ENCODE results near the gene H2BK1.

The H2BK1 gene

DNA sequence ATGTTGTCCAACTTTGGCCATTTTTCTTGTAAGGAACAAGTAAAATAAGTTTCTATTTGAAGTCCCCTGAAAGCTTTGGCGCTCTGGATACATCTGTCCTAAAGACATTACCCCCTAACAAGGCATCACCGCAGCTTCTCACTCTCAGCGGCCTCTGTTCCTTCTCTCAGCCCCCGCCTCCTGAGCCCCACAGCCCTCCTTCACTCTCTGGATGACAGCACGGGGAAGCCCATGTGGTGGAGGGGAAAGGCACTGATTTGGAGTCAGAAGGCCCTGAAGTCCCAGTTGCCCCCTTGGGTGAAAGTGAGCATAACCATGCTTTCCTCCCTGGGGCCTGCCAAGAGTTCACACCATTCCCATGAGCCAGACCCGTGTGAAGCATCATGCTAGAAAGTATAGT lies 4.6 kb downstream of the H2BK1 start:
- no peak for DNase-seq (ENCODE audit: low read depth in 2 of 3, low spot score in 2 of 3)

DNA sequence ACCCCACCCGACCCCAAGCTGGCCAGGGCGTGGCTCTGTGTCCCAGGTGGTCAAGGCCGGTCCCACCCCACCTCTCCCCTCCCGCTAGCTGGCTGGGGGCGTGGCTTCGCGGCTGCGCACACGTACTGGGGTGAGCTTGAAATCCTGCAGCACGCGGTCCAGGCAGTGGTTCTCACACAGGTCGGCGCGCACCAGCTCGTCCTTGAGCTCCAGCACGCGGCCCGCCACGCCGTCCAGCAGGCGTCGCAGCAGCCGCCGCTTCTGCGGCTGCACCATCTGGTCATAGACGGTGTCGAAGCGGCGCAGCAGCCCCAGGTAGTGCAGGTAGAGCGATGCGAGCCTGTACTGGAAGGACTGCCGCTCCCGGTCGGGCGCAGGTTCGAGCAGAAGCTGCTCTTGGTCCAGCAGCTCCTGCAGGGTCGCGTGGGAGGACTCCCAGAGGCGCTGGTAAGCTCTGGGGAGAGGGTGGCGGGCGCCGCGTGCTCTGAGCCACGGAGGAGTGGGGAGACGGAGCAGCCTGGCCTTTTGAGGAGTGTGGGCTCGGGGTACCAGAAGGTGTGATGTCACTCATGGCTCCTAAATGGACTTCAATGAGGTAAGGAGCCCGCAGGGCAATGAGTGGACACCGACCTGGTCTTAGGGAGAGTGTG lies 5.8 kb downstream of the H2BK1 start:
- no peak for DNase-seq (ENCODE audit: low read depth in 2 of 3, low spot score in 2 of 3)

DNA sequence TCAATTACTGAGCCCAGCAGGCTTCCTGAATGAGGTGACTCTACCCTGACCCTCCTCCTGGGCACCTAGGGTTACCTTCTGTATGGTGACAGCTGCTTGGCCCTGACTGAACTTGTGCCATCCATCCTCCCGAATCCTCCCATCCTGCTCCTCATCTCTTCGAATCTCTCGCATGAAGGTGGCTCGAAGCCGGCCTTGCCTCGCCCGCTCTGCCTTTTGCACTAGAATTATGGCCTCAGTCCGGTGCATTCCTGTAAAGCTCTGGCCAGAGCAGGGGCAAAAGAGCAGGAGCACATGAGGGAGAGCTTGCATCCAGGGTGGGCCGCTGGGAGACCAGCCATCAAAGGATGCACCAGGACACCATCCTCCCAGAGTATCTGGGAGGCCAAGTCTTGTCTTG lies 7.5 kb downstream of the H2BK1 start:
- no peak for DNase-seq (ENCODE audit: low read depth in 2 of 3, low spot score in 2 of 3)

DNA sequence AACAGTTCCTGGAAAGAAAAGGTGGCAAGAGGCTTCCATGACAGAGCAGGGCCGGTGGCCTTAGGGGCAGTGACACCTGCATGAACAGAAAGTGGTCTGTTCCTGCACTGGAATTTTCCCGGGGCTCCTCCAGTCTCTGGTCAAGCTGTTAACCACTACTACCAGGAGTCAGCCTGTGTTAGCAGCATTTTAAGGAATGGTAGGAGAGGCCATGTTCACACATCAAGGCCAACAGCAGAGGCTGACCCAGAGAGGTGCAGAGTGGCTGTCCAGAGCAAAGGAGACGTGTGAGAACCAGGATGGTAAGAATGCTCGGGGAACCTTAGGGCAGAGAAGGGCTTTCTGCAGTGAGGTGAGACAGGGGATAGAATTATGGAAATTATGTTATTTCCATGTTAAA lies 8.5 kb downstream of the H2BK1 start:
- DNase-seq (ENCODE audit: low read depth in 2 of 3, low spot score in 2 of 3) = no peak

DNA sequence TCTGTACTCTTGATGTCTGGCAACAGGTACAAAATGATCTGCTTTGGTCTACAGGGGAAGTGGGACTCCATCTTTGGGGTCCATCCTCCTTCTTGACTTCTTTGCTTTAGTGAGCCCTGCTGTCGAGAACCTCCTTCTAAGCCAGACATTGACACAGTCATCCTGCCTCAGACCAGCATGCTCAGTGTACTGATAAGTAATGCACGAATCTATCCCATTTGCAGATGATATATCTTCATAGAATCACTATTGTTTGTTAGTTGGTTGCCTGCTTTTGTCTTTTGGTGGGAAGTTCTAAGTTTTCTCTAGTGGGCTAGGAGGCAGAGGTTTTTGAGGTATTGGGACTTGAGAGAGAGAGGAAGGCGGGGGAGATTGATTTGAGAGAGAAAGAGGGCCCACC lies 8.9 kb downstream of the H2BK1 start:
- no peak for DNase-seq (ENCODE audit: low read depth in 2 of 3, low spot score in 2 of 3)

DNA sequence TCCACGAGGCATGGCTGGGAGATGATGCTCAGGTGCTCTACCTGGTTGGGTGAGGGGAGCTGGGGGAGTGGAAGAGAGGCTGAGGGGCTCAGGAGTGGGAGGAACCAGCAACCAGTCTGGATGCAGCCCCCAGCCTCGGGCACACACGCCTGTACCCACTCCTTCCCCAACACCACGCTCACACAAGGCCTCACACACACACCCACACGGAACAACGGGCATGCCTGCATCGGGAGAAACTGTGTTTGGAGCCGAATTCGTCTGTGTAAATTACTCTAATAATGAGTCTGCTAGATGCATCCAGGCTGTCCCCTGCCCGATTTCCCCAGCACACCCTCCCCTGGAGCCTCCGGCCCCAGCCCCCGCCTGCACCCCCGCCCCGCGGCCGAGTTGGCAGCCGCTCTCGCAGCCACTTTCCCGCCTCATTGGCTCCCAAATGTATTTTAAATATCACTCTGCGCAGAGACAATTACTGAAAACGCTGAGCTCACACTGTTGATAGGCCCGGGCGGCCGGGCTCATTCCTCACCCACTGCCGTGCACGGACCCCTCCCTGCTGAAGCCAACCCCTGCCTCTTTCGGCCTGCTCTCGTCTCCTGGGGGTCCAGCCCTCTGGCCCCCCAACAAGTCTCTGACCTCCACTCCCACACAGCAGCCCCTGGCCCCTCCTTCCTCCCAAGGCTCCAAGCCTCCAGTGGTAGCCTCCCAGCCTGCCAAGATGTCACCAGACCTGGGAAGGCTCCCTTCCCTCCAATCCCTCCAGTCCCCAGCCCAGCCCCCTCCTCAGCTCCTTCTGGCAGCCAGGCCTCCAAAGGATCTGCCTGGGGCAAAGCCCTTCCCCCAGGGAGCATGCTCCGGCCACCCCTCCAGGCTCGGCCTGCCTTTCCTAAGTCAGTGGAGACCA lies 11.1 kb downstream of the H2BK1 start:
- no peak for DNase-seq (ENCODE audit: low read depth in 2 of 3, low spot score in 2 of 3)

DNA sequence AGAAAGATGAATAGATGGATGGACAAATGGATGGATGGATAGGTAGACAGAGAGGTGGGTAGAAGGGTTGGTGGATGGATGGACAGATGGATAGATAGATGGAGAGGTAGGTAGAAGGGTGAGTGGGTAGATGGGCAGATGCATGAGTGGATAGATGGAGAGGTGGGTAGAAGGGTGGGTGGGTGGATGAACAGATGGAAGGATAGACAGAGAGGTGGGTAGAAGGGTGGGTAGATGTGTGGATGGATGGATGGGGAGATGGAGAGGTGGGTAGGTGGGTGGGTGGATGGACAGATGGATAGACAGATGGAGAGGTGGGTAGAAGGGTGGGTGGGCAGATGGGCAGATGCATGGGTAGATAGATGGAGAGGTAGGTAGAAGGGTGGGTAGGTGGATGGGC lies 12.4 kb downstream of the H2BK1 start:
- DNase-seq (ENCODE audit: low read depth in 2 of 3, low spot score in 2 of 3) = no peak

DNA sequence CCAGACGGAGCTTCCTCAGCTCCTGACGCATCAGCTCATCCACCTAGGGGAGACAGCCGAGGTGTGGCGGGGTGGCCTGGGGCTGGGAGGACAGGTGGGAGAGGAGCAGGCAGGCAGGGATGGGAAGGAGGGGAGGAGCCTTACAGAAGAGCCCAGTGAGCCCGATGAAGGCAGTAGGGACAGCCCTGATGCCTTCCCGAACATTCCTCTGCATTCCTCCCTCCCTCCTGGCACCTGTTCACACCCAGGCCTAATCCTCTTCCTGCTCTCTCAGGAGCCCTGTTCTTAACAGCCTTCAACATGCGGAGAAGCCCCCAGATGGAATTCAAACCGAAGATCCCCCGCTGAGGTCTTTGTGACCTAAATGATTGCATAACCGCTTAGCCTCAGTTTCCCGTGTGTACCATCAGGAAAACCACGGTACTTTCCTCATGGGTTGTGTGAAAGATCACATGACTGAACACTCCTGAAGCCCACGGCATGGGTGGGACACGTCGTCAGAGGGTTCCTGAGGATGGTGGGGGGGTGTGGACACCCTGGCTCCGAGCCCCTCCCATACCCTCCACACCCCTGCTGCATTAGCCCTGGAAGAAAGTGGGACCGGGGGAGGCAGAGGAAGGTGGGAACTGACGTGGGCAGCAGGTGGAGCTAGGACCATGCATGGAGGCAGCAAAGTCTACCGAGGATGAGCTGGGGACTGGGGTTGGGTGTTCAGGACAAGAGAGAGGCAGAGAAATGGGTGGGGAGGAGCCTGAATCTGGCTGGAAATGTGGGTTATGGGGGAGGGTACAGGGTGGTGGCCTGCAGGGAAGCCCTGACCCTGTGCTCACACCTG lies 14.5 kb downstream of the H2BK1 start:
- DNase-seq (ENCODE audit: low read depth in 2 of 3, low spot score in 2 of 3) = no peak

DNA sequence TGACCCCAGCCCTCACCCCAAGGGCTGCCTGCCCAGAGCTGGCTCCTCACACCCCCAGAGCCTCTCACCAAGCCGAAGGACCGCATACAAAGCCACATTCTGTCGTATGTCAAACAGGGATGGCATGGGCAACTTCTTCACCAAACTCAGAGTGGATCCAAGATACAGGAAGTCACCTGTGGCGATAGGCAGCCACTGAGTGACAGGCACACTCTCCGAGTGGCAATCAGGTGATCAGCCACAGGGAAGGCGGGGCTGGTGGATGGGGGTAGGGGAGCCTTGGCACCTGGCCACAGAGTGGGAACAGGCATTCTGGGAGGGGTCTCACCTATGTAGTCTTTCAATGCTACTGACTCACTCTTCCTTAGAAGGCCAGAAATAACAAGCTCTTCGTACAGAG lies 16.1 kb downstream of the H2BK1 start:
- DNase-seq (ENCODE audit: low read depth in 2 of 3, low spot score in 2 of 3) = no peak

DNA sequence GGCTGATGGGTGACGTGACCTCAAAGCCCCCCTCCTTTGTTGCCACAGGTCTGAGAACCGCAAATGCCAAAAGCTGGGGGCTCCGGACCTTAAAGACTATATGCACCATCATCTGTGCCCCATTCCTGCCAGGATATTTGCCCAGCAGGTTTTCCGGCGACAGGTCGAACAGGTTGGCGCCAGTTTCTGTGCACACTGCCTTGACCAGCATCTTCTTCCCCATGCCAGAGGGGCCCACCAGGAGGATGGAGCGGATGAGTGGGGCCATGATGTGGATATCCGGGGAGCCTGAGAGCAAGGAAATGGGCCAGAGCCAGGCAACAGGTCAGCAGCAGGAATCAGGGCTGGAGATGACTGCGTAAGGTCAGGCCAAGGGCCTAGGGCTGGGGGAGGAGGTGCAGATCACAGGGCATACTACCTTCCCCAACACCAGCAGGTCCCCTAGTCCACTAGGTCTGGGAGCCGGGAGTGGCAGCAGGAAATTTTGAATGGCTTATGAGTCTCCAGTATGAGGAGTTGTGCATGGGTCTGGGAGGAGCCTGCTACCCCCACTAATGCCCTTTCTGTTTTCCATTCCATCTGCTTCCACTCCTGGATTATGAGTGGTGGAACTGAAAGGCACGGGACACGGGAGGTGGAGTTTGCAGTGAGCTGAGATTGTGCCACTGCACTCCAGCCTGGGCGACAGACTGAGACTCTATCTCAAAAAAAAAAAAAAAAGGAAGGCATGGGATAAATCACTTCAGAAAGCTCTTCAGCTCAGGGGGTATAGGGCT lies 16.9 kb downstream of the H2BK1 start:
- DNase-seq (ENCODE audit: low read depth in 2 of 3, low spot score in 2 of 3) = no peak

DNA sequence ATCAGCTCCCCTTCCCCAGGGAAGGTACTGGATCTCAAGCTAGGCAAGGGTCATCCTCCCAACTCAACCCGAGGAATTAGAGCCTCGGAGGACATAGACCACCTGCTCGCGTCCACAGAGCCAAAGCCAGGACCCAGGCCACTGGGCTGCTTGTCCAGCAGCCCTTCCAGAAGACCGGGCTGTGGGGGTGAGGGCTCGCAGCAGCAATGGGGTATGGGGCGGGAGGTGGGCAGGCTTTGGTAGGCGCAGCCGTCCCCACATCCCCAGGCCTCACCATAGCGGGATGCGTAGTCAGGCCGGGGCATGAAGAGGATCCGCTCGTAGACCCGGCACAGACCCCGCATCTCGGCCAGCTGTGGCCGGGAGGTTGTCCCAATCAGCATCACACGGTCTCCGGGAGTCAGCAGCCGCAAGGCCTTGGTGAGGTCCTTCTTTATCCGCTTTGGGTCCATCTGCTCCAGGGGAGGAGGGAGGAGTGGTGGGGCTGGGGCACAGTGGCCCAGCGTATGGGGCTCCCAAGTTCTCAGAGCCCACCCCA lies 18.2 kb downstream of the H2BK1 start:
- DNase-seq (ENCODE audit: low read depth in 2 of 3, low spot score in 2 of 3) = no peak

DNA sequence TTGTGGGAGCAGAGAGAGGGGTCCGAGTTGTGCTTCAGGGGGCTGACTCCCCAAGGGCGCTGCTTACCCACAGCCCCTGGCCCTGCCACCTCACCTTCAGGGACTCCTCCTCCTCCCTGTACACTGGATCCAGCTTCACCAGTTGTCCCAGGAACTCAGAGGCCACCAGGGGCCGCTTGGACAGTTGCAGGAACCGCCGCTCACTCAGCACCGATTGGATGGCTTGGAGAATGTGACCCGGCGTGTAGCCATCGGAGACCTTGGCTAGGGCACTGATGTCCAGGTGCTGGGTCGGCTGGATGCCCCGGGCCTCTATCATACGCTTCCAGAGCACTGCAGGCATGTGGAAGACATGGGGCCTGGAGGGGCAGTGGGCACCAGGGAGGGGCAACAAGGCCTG lies 18.7 kb downstream of the H2BK1 start:
- no peak for DNase-seq (ENCODE audit: low read depth in 2 of 3, low spot score in 2 of 3)

DNA sequence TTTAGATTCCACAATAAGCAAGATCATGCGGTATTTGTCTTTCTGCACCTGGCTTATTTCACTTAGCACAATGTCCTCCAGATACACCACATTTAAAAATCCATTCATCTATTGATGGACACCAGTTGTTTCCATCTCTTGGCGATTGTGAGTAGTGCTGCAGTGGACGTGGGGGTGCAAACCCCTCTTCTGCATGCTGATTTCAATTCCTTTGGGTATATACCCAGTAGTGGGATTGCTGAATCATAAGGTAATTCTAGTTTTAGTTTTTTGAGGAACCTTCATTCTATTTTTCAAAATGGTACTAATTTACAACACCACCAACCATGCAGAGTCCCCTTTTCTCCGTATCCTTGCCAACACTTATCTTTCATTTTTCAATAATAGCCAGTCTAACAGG lies 21.2 kb downstream of the H2BK1 start:
- no peak for DNase-seq (ENCODE audit: low read depth in 2 of 3, low spot score in 2 of 3)

DNA sequence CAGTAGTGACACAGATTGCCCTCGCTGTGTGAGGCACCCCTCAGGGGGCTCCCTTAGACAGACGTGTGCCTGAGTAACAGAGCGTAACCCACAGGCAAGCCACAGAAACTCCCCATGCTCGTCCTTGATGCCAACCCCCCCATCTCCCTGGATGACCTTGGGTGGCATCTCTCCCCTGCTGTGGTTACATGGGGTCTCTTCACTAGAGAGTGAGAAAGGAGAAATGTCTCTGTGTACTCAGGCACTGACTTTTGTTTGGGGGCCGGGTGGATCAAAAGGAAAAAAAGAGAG lies 22.1 kb downstream of the H2BK1 start:
- no peak for DNase-seq (ENCODE audit: low read depth in 2 of 3, low spot score in 2 of 3)

DNA sequence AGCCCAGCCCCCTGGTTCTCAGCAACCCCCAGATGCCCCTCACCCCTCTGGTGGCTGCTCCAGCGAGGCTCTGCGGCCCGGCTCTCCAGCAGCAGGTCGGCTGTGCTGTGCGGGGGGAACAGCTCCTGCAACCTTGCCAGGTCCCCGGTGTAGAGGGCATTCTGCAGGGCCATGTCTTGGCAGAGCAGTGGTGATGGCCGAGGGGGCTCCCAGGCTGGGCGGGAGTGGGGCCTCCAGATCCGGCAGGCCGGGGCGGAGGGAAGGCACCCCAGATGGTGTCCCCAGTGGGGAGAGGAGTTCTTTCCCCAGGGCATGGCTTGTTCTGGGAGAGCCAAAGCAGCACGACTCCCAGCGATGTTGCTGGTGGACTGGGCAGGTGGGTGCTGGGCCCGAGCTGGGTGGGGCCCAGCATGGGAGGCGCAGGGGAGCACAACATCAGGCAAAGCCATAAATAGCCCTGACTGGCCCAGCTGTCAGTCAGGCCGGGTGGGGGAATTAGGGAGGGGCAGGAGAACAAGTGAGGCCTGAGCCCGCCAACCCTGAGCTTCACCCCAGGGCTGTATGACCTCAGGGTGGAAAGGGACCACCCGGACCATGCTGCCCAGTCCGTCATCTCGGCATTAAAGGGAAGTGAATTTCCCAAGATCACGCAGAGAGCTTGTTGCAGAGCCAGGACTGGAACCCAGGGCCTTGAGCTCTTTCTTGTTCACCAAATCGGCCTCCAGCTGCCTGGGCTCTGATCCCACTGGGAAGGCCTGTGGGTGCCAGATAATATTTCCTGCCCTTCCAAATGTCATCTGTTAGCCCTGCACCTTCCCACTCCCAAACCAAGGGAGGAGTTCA lies 22.7 kb downstream of the H2BK1 start:
- no peak for DNase-seq (ENCODE audit: low read depth in 2 of 3, low spot score in 2 of 3)

DNA sequence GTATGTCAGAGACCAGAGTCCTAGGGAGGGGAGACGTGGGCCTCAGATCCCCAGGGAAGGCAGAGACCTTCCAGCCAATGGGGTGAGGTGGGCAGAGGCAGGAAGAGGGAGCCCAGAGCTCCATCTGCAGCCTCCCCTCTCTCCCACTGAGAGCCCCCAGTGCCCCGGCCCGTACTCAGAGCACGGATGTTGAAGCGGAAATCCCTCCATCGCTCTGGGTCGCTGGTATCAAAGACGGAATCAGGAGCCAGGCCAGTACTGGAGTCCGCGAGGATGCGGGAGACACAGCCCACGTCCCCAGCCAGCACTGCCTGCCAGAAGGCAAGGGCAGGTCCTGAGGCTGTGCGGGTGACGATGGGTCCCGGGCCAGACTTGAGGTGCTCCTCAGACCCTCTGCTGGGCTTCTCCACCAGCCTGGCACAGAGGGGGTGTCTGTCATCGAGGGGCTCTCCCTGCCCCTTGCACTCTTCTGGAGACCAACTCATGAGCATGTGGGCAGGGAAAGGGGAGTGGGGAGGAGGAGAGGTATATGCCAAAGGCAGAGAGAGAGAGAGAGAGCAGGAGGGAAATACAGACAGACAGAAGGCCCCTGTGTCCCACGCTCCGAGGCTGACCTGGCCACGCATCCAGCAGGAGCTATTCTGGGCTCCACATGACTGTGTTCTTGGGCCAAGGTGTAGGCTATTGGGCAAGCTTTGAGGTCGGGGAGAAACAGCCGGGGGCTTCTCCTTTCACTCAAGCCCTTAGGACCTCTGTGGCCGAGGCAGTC lies 23.5 kb downstream of the H2BK1 start, which contains the start of gene ASB10:
TSS of gene ASB10 (minus strand) at position 611 of the 769 bp plus-strand sequence. CDS start at position 491, 120 bp downstream.
- DNase-seq (ENCODE audit: low read depth in 2 of 3, low spot score in 2 of 3) = no peak

DNA sequence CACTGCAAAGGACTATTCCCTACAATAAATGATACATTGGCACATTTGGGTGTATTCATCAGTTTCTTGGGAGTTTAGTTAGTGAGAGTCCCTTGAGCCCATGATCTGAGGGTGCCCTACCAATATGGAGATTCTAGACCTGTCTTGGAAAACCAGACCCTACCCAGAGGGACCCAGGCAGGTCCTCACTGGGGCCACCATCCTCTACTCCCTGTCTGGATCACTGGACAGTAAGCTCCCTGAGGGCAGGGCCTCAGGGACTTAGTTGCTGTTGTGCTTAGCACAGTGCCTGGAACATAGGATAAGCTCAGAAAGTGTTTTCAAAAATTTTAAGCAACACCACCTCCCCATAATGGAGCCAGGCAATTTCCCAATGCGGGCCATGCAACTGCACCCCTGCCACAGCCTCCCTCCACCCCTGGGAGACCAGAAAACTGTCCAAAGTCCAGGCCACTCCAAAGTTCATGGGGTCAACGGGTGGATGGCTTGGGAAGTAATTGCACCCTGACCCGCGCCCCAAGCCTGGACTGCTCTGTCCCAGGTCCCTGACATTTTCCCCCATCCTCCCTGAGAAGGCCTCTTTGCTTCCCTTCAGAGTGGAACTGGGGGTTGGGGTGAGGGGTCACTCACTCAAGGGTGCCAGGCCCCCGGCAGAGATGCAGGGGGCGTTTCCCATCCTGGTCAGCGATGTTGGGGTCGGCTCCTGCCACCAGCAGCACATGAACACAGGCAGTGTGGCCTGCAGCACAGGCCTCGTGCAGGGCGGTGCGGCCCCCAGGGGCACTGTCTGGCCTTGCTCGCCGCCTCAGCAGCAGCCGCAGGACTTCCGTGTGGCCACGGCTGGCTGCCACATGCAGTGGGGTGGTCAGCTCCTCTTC lies 24.3 kb downstream of the H2BK1 start:
- DNase-seq (ENCODE audit: low read depth in 2 of 3, low spot score in 2 of 3) = no peak

DNA sequence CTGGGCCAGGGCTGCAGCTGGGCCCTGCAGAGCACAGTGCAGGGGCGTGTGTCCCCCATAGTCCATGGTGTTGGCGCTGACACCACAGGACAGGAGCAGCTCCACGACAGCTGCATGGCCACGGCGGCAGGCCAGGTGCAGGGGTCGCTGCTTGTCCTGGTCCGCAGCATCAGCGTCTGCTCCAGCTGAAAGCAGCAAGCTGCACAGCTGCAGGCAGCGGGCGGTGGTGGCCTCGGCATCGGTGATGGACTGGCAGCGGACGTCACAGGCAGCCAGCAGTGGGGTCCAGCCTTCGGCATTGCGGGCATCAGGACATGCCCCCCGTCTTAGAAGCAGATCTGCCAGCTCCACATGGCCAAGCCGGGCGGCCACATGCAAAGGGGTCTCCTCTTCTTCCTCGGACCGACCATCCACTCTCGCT lies 29.3 kb downstream of the H2BK1 start:
- DNase-seq (ENCODE audit: low read depth in 2 of 3, low spot score in 2 of 3) = no peak
